GM19238 (cell line): ENCODE measurements around the gene ABCA13.

Experiments
- DNase-seq: peaks from one replicate; pipeline ENCODE4 v3.0.0; 2011; ENCODE audit warnings: low spot score; ENCODE audit not compliant: insufficient read length

The ABCA13 gene

DNA sequence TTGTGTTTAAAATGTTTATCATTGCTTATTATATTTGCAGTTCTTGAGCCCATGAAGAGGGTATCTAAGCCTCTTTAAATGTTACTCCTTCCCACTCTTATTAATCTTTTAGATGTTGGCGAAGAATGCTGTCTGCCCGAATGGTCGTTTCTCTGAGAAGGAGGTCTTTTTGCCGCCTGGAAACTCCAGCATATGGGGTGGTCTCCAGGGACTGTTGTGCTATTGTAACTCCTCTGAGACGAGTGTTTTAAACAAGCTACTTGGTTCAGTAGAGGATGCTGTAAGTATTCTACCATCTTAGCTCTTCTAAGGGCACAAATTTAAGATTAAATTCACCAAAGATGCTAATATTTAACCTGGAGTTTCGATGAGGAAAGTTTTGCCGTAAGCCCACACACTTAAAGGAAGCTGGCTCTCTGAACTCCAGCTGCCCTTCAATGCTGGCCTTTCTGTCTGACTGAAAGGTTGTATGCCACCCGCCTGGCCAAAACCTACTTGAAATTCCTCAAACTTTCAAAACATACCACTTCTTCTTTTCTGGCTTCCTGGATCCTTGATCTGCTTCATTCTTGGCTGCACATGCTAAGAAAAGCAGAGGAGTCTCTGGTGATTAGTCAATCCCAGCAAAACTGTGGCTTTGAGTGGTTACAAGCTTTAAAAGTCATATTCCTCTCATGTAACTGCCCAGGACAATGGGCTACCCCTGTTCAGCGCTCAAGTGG, 74.7 kb downstream of the ABCA13 start:
- DNase-seq = no peak

GRCh38 chr7:48249166-48249565, 77.9 kb downstream of the ABCA13 start:
- no peak for DNase-seq

- no peak for DNase-seq
Observed at GRCh38 chr7:48250441-48250951, 79.2 kb downstream of the ABCA13 start.

DNA sequence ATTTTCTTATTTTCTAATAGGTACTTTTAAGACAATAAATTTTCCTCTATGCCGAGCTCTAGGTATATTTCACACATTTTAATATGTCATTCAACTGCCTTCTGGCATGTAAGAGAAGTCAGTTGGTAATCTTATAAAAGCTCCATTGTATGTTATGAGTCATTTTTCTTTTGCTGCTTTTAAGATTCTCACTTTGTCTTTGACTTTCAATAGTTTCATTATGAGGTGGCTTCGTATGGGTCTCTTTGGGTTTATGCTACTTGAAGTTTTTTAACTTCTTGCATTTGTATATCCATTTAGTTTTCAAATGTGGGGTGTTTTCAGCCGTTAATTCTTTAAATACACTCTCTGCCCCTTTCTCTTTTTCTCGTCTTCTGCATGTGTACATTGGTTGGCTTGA, 80.5 kb downstream of the ABCA13 start:
- no peak for DNase-seq

GRCh38 chr7:48252995-48253394, 81.7 kb downstream of the ABCA13 start:
- DNase-seq = no peak

GRCh38 chr7:48255046-48255445, 83.8 kb downstream of the ABCA13 start:
- DNase-seq = no peak

DNA sequence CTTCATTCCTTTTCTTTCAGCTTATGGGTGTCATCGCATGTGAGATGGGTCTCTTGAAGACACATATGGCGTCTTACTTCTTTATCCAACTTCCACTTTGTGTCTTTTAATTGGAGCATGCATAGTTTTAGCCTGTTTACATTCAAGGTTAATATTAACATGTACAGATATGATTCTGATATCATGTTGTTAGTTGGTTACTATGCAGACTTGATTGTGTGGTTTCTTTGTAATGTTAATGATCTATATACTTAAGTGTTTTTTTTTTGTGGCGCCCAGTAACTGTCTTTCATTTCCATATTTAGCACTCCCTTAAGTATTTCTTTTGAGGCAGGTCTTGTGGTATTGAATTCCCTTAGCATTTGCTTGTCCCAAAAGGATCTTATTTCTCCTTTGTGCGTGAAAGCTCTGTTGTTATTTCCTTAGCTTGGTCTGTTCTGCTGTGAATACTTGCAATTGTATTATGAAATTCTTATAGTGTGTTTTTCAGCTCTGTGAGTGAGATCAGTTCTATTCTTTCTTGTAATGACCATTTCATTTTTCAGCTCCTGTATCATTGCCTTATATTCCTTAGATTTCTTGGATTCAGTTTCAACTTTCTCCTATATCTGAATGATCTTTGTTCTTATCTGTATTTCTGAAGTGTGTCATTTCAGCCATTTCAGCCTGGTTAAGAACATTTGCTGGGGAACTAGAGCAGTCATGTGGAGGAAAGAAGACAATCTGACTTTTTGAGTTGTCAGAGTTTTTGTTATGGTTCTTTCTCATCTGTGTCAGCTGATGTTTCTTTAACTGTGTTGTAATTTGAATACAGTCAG, 88.4 kb downstream of the ABCA13 start:
- no peak for DNase-seq

DNA sequence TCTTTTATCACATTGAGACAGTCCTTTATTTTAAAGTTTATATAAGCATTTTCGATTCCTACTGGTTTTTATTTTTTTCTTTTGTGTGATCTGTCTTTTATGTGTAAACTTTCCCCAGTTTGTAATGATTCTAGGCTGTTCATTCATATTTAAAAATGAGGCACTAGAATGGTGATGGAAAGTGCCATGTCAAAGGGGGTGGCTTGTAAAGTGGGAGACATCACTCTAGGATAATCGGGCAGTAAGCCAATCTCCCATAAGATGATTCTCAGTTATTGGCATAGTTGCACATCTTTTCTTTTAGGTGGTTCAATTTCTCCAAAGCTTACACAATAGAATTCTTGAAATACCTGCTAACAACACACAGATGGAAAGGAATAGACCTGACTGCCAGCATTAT, 90.4 kb downstream of the ABCA13 start:
- no peak for DNase-seq

GRCh38 chr7:48262606-48263310, 91.5 kb downstream of the ABCA13 start:
- DNase-seq = no peak

DNA sequence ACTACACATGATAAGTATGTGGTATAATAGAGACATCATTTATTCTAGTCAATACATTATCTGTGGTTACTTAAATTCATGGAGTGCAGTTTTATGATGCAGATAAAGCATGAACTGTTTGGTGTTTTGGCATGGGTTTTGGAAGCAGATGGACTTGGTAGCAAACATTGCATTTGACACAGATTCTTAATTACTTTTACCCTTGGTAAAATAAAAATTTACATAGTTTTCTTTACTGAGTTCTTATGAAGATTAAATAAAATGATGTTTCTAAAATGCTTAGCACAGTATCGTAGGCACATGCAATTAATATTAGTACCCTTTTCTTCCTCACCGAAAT, 92.0 kb downstream of the ABCA13 start:
- DNase-seq = no peak

DNA sequence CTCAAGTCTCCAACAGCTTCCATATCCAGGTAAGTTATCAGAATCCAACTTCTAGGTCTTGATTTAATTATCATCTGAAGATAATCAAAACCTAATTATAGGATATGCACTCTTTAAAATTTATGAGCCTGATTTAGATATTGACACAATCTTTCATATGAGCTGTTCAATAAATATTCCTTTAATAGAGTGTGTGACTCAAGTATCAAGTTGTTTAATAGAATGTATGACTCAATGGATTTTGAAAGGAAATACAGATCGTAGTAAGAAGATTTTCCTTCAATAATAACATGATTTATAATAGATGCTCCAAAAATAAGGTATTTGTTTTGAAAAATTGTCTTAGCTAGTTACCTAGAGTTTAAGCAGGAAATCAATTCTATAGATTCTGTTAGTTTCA, 97.8 kb downstream of the ABCA13 start:
- no peak for DNase-seq

- DNase-seq = no peak
Observed at GRCh38 chr7:48274662-48275061, 103.4 kb downstream of the ABCA13 start.

DNA sequence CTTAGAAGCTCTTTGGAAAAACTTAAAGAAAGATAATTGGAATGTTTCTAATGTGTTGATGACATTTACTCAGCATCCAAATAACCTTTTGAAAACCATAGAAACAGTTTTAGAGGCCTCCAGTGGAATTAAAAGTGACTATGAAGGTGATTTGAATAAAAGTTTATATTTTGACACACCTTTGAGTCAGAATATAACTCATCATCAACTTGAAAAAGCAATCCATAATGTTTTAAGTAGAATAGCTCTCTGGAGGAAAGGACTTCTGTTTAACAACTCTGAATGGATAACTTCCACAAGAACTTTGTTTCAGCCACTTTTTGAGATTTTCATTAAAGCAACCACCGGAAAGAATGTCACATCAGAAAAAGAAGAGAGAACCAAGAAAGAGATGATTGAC, 108.2 kb downstream of the ABCA13 start:
- no peak for DNase-seq

- DNase-seq = no peak
Observed at GRCh38 chr7:48280100-48280499, 108.8 kb downstream of the ABCA13 start.

DNA sequence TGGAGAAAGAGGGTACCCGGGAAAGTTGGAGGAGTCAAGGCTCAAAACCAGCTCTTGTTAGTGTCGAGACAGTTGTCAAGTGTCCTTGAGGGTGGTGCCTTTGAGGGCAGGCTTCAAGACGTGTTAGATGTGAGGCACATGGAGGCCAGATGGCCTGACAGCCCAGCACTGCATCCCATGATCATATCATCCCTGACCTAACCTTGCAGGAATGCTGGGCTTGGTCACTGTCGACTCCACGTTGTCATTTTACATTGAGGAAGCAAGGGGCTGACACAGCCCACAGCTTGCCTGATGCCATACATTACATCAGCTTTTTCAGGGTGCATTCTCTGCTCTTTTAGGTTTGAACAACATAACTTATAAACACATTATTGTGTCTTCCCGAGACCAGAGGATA, 114.1 kb downstream of the ABCA13 start:
- DNase-seq = no peak

DNA sequence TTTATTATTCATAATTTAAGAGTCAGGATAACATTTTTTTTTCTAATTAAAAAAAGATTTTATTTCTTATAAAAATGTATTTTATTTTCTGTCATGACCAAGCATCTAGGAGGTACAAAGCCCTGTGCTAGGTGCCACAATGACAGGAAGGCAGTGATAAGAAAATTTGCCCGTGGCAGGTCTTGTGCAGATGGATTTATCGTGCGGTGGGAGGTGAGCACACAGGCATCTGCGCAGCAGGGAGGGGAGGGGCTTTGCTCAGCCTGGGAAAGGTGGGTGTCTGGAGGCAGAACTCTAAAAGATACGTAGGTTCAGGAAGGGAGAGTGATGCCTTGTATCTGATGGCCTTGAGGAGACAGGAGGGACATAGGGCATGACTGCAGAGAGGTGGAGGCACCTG, 115.6 kb downstream of the ABCA13 start:
- no peak for DNase-seq

DNA sequence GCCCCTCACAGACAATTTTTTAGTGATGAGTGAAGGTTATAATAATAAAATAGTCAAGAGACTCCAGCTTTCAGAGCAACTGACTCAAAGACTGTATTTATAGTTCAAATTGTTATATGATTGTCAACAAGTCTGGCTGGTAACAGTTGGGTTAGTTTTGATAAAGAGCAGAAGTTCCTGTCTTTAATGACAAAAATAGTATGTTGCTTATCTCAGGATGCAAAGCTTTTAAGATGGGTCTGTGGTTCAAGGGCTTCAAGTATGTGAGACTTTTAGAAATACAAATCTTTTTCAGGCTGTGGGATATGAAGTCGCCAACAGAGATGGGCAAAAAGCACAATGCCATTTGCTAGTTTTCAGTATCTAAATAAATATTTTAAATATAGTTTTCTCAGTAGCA, 118.4 kb downstream of the ABCA13 start:
- no peak for DNase-seq

- DNase-seq = no peak
Observed at GRCh38 chr7:48292949-48293348, 121.7 kb downstream of the ABCA13 start.

DNA sequence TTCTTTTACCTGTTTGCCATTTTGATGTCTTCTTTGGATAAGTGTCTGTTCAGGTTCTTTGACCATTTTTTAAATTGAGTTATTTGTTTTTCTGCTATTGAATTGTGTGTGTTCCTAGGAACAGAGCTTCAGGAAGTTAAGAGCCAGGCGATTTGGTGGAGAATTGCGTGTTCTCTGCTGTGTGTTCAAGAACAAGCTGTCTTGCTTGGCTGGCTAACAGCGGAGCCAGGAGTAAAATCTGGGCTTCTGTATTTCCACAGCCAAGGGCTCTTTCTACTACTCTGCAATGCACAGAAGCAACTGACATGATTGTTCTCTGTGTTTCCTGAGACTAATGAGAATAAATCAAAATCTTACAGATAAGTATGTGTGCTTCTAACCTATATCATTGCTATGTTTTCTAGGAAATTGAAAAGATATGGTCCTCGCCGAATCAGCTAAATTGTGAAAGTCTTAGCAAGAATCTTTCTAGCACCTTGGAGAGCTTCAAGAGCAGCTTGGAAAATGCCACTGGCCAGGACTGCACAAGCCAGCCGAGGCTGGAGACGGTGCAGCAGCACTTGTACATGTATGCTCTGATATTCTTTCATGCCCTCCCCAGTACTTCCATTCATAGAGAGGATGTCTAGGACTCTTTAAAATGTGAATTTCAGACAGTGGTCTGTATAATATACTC, 124.2 kb downstream of the ABCA13 start:
- no peak for DNase-seq

GRCh38 chr7:48296966-48297365, 125.7 kb downstream of the ABCA13 start:
- no peak for DNase-seq

- no peak for DNase-seq
Observed at GRCh38 chr7:48298779-48299178, 127.5 kb downstream of the ABCA13 start.
